CD4-positive, alpha-beta T cell treated with Interleukin-4 for 1 hour (primary cell): ENCODE measurements around the gene ARIH1.
"Not testable (repeated sequence)": the region's sequence is repeated elsewhere in the genome, so short reads cannot be mapped to it uniquely, and the experiment has no call there.

Source experiments
- DNase-seq, 2 donors: peaks; one replicate each; pipeline ENCODE4 v3.0.0-alpha.2; 2020 to 2022

The ARIH1 gene

DNA sequence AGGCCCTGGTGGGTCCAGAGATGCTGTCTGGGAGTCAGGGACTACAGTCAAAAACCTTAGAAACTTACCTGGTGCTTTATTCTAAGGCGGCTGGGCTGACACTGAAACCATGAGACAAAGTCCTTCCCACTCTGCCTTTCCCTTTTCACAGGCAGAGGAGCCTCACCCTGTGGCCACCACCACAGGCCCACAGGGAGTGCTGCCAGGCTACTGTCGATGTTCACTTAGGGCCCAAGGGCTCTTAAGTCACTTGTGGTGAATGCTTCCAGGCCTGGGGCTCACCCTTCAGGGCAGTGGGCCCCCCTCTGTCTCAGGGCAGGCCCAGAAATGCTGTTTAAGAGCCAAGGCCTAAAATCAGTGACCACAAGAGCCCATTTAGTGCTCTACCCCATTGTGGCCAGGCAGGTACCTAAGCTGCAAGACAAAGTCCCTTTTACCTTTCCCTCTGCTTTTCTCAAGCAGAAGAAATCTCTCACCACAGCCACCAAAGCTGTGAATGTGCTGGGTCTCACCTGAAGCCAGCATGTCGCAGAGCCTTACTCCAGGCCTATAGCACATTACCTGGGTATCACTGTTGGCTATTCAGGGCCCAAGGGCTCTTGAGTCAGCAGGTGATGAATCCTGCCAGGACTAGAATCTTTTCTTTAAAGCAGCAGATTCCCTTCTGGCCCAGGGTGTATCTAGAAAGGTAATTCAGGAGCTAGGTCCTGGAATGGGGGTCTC lies 140.8 kb downstream of the ARIH1 start:
- DNase-seq: no peak

DNA sequence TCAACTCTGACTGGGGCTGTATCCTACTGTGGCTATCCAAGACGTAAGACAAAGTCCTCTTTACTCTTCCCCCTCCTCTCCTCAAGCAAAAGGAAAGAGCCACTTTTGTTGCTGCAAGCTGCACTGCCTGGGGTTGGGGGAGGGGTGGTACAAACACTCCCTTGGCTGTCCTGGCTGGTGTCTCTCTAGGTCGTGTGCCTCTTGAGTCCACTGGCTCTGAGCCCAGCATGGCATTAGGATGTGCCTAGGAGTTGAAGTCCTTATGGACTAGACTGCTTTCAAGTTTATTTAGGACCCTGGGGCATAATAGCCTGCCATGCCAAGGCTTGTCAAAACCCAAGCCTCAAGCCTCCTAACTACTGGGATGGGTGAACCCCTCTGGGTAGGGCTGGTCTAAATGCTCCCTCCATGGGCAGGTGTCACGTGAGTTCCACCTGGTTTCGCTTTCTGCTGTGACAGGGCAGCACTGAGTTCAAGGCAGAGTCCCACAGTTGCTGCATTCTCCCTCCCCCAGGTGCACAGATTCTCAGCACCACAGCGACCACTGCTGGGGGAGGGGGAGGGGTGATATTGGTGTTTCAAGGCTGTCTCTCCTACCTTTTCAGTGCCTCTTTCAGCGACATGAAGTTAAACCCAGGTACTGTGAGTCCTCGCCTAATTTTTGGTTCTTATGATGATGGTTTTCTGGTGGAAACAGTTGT lies 141.6 kb downstream of the ARIH1 start:
- DNase-seq: peak in 1 of 2 donors; percentile 6

DNA sequence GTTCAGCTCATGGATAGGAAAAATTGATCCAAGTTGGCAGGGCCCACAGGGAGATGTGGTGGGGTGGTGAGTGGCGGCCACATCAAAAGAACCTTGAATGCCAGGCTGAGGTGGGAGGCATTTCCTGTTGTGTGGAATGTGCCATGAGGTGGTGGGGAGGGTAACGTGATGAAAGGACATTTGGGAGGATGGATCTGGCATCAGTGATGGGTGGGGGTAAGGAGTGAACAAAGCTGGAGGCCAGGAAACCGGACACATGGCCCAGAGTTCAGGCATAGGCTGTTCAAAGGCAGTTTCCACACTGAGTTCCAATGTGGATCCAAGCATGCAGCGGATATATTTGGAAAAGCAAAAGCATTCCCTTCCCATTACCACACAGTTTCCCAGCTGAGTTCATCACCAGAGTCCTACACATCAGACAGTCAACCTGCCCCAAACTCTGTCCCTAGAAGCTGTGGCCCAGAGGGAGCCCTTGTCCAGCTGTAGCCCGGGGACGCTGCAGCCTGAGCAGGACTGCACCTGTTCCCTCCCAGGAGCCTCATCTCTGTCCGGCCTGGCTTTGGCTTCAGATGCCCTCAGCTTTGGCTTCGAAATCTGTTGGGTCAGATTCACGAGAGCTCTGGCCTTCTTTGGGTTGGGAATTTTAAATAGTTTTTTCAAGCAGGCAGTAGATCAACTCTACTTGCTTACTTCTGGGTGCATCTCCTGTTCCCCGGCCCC lies 142.5 kb downstream of the ARIH1 start:
- DNase-seq: no peak

DNA sequence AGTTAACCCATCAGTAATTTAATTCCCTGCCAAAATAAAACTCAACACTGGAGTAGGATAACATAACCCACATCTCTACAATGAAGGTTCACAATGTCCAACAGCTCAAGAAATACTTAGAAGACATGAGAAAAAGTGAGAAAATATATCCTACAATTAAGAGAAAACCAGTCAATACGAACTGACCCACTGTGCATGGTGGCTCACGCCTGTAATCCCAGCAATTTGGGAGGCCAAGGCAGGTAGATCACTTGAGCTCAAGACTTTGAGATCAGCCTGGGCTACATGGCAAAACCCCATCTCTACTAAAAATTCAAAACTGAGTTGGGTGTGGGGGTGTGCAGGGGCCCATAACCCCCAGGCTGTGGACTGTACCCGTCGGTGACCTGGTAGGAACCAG lies 149.7 kb downstream of the ARIH1 start:
- not testable (repeated sequence) for DNase-seq

DNA sequence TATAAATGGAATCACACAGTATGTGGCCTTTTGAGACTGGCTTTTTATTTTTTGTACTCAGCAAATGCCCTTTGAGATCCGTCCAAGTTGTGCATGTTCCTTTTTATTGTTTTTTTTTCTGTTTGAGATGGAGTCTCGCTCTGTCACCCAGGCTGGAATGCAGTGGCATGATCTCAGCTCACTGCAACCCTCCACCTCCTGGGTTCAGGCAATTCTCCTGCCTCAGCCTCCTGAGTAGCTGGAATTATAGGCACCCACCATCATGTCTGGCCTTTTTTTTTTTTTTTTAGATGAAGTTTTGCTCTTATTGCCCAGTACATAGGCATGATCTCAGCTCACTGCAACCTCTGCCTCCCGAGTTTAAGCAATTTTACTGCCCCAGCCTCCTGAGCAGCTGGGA lies 152.0 kb downstream of the ARIH1 start:
- DNase-seq: not testable (repeated sequence)

DNA sequence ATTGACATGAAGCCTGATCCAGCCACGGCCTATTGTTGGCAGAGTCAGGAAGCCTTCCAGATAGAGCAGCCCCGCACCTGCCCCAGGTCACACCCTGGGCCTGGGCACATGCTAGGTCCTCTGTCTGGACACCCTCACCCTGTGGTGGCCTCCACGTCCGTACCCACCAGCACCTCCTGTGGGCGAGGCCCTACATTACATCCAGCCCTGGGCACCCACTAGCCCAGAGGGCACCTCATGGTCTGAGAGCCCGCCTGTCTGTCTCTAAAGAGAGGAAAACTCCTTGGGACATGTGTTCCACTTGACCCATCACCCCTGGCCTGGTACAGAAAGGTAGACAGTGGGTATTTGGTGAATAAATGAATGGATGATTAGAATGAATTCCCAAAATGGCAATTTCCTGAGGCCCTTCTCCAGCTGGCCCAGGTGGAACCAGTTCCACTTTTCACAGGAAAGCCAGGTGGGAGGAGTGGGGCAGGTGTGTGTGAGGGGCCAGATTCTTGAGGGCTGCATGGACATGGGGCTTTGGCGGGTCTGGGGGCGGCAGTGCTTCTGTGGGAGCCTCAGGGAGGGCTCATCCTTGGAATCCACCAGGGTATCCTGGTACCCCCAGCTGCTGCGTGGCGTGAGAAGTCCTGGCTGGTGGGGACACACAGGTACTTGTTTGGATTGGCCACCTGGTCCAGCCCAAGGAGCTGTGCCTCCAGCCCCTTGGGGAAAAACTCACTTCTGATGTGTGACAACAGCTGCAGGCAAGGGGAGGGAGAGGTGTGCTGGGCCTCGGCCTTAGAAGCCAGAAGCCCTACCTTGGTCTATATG lies 154.3 kb downstream of the ARIH1 start:
- peak in 1 of 2 donors; percentile 3 for DNase-seq

DNA sequence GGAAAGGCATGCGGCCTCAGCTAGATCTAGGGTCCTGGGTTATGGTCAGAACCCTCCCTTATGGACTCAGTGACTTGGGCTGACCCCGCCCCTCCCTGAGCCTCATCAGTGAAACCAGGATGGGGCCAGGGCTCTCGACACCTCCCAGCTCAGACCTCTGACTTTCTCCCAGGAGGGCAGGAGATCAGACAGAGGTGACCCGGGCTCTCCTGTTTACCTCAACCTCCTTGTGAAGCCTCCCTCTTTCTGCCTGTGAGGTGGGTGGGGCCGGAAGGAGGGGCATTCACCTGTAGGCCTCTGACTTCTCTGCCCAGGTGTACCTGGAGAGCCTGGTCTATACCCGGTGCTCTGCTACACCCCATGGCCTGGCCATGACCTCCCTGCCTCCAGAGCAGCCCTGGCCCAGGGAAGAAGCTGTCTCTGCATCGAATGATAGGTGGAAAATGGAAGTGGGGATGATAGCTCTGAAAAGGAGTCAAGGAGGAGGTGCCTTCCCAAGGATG lies 155.0 kb downstream of the ARIH1 start:
- not testable (repeated sequence) for DNase-seq

DNA sequence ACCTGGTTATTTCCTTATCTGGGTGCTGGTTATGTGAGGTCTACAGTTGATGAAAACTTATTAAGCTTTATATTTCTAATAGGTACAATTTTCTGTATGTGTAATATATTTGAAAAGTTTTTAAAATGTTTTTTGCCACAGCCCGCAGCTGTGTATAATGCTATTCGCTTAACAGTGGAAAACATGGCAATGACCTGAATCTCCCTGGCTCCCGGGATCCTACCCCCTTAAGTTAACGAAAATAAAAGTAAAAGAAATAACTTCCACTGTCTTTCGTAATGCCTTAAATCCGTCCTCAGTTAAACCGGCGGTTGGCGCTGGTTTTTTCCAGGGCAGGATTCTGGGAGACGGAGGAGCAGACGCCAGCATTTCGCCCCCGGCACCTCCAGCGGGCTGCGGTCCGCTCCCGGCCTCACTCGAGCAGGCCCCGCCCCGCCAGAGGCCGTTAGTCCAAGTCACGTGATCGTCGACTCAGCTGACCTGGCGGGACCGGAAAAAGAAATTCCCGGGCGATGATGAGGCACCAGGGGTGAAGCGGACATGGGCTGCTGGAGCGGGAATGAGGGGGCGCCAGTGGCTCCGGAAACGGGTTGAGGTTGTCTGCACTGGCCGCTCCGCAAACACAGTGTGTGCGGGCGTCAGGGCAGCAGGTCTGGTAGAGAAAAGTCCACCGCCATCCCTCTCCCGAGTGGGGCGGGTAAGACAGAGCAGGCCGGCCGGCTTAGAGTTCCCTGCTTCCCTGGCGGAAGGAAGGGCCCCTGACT lies 162.6 kb downstream of the ARIH1 start:
- peak; percentile 61 to 65 for DNase-seq

DNA sequence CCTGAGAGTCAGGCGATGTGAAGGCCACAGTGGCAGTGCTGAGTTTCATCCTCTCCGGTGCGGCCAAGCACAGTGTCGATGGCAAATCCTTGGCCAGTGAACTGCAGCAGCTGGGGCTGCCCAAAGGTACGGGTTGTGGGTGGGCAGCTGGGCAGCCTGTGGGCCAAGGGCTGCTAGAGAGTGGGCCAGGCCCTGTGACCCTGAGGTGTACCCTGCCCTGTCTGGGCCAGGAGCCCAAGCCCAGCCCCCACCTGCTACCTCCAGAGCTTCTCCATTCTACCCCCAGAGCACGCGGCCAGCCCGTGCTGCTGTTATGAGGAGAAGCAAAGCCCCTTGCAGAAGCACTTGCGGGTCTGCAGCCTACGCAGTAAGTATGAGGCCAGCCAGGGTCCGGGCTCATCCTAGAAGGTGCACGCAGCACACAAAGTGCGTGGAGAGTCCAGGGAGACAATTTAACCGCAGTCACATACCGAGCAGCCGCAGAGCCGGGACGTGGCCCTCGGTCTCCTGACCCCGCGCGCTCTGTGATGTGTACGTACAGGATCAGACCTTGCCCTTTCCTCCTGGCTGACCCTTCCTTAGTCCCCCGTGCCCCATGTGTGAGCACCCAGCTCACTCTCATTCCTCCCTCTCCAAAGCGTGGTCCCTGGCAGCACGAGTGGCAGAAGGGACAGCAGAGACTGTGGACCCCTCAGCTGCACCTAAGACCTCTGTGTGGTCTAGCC lies 165.8 kb downstream of the ARIH1 start:
- DNase-seq: not testable (repeated sequence)

DNA sequence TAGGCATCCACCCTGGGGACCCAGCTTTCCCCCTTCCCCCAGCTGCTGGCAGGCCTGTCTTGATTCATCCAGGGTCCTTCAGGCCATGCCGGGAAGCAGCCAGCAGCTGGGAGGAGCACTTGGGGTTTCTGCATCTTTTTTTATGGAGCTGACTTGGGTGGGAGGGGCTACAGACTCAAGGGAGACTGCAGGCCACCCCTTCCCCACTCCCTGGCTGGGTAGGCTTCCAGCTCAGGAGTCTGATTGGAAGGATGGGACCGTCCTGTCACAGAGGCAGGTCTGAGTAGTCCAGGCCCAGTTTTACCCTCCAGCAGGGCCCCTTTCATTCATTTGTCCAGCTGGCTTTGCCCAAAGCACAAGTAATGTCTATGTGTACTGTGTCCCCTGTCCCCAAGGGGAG lies 168.1 kb downstream of the ARIH1 start:
- DNase-seq: not testable (repeated sequence)

DNA sequence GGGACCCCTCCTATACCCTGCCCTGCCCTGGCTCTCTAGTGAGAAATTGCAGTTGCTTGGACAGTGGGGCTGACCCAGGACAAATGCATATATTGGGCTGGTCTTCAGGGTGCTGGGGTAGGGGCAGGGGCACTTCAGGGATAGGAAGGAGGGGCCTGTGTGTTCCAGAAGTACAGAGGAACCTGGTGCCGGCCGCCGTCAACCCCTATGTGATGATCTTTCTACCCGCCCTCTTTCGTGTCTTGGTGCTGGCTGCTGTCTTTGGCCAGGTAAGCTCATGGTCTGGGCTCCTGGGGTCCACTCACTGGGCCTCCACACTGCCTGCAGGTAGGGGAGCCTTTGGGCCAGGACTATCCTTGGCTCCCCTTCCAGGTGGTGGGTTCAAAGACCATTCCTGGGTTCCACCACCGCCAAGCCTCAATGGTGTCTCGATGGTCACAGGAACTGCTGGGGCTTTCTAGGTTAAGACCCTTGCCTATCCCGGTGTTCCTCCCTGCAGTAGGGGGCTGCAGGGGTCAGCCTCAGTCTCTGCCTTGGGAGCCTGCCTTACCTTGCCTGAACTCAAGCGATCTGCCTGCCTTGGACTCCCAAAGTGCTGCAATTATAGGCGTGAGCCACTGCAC lies 174.6 kb downstream of the ARIH1 start:
- DNase-seq: not testable (repeated sequence)
